ENCODE data around the gene PIM2.

PIM2 gene

DNA sequence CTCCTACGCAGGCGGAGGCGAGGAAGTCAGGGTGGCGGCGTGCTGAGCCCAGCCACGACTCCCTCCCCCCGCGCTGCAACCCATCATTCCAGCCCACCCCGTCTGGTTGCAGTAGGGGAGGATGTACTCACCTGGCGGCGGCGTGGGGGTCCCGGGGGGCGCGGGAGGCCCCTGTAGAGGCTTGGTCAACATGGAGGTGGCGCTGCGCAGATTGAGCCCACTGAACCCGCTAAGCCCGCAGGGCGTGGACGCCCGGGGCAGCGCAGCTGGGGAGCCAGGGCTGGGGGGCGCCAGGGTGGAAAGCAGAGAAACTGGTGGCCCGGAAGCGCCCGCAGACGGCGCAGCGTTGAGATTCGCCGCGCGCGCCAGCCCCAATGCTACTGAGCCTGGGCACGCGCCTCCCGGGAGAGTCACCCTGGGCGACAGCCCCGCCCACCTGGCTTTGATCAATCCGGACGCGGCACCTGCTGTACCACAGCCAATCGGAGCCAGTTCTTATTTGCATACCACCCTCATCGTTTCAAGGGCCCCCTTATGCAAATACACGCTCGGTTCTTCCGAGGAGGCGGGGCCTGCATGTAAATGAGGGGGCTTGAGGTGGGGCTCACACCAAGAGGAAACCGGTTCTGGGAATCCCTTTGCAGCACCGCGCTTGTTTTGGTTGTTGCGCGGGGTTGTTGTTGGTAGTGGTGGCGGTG is at the start of gene PIM2:
Gene PIM2, minus strand, starts transcription at position 382 of the 698 bp plus-strand sequence. Its CDS starts 190 bp downstream, at position 192.
- DNase-seq: peak; percentile 97

DNA sequence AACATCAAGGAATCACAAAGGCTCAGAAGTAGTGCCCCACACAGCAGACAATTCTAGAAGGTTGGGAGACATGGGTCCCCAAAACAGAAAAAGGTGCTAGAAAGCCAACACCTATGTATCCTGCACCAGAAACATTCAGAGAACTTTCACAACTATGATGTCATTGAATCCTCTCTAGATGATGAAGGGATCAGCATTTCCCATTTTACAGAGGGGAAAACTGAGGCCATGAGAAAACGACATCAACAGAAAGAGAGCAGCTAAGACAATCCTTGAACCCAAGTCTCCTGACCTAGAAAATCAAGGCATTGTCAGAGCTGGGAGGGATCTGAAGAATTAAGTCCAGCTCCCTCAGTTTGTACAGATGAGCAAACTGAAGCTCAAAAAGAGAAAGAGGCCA is 49.6 kb upstream of the PIM2 start:
- DNase-seq: no peak

DNA sequence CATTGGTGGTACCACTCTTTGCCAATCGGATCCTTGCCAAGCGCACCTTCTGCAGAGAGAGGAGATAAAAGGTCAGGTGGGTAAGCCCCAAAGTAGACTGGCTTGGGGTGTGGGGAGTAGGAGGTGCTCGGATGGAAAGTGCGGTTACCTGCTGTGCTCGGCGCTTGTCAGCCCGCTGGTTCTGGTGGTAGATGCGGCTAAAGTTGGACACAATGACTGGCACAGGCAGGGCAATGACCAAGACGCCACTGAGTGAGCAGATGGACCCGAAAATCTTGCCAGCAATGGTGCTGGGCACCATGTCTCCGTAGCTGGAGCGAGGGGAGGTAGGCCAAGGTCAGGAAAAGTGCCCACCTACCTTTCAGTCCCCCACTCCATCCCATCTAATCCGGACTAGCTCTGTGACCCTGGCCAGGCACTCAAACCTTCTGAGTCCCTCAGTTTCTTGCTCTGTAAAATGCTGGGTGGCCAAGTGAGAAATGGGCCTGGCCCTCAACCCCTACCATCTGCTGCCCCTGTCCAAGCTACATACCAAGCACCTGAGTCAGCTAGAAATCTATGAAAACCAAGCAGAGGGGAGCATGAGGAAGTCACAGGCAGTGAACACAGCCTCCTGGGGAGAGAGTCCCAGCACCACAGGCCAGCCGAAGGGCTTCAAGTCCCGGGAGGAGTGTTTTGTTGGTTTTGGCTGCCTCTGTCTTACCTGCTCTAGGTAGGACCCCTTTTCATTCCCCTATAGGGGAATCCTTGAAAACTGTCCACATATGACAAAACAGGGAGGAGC is 48.2 kb upstream of the PIM2 start:
- DNase-seq: no peak

DNA sequence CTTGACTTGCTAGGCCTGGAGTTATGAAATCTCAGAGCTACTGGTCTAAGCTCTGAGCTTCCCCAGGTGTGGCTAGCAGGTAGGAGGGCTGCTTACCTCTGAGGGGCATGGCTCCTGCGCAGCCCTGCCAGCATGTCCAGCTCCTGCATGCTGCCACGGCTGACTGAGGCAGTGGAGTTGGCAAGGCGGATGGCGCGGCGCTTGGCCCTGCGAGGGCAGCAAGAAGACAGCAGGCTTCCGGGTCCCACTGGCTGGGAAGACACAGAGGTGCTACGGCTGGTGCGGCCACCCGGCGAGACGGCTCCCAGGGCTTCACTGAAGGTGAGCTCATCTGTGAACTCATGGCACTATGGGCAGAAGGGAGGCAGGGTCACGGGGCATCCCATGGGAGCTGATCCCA is 47.1 kb upstream of the PIM2 start:
- no peak for DNase-seq

DNA sequence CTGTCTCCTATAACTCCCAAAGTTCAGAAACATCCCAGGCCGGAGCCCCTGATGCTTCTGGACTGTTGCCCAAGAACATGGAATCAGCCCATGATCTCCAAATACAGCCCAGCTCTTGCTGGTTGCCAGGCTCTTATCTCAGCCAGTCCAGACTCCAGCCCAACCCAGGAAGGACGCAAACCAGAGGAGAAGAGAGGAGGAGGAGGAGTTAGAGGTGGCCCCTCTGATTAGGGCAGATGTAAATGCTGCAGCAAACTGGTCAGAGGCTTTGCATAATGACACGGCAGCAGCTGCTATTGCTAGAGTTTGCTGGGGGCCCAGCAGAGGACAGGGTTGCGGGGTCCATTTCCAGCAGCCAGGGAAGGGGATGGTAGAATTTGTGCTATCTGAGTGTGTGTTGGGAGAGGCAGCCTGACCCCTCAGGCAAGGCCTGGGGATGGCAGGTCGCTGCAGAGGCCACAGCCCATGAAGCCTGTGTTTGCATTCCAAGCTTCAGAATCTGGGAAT is 42.8 kb upstream of the PIM2 start:
- peak; percentile 92 for DNase-seq

DNA sequence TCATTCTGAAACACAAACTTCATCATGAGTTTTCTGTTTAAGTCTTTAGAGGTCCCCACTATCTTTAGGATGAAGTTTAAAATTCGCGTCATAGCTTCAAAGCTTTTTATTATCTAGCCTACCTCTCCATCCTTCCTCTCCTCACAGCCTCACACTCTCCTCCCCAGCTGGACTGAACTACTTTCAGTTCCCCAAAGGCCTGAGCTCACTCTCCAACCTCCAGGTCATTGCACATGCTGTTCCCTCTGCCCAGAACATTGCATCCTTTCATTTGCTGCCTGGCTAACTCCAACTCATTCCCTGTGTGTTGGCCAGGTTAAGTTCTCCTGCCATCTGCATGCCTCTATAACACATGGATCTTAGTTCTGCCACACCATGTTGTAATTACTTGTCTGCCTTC is 41.5 kb upstream of the PIM2 start:
- peak; percentile 6 for DNase-seq

DNA sequence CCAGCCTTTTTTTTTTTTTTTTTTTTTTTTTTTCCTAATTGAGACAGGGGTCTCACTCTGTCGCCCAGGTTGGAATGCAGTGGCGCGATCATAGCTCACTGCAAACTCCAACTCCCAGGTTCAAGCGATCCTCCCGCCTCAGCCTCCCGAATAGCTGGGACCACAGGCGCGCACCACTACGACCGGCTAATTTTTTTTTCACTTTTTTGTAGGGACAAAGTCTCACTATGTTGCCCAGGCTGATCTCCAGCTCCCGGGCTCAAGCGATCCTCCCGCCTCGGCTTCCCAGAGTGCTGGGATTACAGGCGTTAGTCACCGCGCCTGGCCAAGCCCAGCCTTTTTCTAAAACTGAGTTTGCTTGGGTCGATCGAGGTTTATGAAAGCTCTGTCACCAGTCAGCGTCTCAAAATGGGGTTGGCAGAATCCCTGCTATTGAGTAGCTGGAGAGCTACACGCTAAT is 39.8 kb upstream of the PIM2 start:
- peak; percentile 57 for DNase-seq

DNA sequence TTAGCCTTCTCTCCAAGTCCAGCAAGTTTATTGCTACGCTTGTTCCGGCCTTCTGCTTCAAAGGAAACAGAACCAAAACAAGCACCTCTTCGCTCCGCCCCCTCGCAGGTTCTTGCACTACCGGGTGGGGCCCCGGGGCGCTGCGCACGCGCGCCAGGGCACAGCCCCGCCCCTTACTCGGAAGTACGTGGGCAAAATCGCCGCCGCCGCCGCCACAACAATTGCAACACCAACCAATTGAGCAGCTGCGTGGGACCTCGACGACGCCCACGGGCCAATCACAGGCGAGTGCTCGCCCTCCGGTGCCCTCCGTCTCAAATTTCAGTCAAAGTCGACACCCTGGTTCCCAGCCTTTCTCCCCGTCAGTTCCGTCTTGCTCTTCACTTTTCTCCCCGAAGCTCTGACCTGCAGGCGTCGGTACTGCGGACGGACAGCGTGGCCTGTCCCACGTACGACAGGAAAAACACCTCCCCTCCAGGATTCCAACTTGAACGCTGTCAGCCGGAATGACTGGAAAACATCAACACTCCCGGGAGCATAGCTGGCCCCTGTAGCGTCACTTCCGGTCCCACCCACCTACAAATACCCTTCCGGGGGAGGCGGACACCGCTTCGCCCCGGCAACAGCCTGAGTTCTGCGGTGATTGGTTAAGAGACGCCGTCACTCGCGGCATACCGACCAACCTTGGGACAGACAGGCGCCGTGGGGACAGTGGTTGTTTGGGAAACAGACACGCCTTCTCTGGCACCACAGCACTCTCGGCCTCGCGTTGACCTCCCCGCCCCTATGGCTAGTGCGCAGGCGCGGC is 39.2 kb upstream of the PIM2 start:
- DNase-seq: peak; percentile 97

DNA sequence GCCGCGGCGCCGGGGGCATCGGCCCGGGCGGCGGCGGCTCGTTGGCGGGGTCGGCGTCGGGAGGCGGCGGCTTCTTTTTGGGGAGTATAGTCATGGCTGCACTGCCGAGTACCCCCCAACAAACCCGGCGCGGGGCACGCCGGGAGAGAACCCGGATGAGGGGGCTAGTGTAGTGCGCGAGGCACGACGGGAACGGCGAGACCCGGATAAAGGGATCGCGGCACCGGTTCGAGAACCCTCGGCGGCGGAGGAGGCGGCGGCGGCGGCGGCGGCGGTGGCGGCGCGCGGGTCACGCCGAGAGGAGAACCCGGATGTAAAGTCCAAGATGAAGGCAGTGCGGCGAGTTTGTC is 38.6 kb upstream of the PIM2 start, which contains the start of gene OTUD5:
Gene OTUD5, minus strand, starts transcription at position 131 of the 350 bp plus-strand sequence. Its CDS starts 37 bp downstream, at position 94.
- peak; percentile 86 for DNase-seq

DNA sequence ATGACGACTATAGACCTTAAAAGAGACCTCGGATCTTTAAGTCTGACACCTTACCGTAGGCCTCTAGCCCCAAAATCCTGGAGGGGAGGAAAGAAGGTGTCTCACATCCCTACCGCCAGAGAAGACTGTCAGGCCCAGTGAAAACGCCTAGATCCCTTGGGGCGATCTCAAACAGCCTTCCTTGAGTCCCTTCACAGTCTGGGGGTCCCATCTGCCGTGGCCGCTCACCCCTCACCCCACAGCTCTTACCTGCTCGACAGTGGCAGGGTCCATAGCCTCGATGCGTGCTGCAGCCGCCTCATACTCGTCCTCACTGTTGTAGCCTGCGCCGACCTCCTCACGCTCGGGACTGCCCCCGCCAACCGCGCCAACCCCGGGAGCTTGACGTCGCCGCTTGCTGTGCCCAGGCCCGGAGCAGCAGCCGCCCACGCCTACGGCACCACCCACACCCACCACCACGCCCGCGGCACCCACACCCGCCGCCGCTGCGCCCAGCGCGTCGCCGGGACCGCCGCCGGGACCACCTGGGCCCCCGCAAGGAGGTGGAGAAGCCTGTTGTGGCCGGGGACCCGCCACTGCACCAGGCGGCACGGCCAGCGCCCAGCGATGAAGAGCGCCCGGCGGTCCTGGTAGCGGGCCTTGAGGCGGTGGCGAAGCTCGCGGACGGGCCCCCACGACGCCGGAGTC is 38.0 kb upstream of the PIM2 start:
- DNase-seq: peak; percentile 24

DNA sequence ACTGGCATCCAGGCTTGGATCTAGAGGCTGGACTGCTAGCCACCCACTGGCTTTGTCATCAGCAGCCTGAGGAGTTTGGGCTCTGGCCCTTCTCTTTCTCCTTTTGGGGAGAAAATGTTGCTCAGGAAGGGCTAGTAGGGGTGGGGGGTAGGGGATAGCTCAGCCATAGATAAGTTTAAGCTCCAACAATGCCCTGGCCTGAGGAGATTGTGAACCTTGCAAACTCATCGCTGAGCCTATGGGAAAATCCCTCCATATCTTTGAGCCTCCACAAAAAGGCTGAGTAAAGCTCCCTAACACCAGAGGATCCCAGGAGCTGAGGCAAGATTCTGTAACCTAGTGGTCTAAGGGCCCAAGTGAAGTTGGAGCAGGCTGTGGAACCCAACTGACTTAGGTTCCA is 29.8 kb upstream of the PIM2 start:
- no peak for DNase-seq

DNA sequence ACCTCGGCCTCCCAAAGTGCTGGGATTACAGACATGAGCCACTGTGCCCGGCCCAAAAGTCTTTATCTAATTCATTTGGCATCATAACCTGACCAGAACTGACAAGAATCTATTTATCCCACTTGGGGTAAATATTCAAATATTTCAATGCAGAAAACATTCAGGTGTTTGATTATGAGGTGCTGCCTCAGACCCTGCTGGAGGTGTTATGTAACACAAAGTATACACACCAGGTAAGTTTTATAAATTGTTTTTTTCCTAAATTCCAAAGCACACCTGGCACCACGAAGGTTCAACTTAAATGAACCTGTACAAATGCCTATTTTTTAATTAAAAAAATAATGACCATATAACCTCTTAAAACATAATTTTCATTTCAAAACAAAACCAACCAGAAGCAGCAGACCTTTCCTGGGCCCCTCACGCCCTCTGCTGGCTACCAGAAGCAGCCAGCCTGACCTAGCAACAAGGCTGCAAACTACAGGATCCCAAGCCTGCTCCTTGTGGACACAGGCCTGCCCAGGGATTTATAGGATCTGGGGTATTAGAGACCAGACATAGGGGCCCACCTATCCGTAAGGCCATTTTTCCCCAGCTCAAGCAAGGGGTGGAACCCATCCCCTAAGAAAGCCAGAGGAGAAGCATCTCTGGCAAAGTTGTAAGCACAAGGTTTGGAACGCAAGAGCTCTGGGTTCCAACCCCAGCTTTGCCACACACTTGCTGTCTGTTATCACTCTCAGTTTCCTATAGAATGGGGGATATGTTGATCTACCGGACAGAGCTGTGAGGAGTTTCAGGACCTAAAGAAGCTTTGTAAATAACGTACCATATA is 26.9 kb upstream of the PIM2 start:
- DNase-seq: peak; percentile 68

DNA sequence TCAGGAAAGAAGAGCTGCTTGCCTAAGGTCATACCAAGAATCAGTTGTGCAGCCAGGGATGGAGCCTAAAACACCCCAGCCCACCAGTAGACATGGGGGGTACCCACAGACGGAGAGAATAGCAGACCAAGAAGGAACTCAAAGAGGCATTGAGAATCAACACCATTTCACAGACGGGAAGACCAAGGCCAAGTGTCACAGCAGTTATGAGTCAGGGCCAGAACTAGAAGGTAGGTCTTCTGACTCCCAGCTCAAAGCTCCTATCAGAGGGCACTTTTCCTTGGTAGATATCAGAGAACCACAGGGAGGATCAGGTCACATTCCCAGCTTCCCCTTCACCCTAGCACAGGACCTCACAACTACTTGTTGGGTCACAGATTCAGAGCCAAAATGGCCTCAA is 24.1 kb upstream of the PIM2 start:
- peak; percentile 40 for DNase-seq

DNA sequence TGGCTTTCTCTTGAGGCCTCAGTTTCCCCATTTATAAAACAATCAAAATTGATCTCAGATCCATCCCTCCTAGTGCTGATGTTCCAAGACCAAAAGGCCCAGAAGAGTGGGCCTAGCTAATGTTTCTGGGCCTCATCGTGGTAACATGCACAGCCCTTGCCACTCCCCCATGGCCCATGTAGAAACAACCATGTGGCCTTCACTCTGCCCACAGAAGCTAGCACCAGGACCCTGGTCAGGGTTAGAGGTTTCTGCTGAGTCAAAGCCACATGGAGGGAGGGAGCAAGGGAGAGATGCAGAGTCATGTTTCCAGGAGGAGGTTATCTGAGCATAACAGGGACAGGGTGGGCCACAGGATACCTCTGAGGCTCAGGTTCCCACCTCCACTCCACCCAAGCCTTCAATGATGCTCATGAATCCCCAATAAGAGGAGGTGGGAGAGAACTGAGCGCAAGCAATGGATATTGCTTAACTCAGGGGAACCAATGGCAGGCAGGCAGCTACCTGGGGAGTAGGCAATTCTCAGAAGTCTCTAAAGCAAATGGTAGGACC is 21.7 kb upstream of the PIM2 start:
- peak; percentile 92 for DNase-seq

DNA sequence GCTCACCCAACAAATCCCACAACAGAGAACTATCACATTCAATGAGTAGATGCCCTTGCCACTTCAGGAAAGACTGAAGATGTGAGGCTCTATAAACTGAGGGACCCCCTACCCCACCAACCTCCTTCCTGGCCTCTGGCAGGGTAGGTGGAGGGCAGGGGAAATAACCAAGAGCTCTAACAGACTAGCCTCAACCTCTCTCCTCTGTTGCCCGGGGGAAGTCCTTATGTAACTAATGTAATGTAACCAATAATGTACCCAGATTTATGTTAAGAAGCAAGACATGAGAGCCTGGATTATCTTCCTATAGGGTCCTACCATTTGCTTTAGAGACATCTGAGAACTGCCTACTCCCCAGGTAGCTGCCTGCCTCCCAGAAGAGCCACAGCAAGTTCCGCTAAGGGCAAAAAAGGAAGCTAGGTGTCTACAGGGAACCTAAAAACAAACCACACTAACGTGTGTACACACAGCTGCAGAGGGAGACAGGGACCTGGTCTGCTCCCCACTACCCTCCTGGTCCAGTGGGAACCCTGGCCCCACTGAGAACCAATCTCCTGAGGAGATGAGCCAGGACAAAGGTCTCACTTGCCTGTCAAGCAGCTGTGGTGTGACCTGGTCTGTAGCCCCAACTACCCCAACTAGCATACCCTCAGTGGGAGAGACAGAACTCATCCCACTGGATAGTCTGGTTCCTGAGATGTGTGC is 20.9 kb upstream of the PIM2 start:
- DNase-seq: peak; percentile 32

DNA sequence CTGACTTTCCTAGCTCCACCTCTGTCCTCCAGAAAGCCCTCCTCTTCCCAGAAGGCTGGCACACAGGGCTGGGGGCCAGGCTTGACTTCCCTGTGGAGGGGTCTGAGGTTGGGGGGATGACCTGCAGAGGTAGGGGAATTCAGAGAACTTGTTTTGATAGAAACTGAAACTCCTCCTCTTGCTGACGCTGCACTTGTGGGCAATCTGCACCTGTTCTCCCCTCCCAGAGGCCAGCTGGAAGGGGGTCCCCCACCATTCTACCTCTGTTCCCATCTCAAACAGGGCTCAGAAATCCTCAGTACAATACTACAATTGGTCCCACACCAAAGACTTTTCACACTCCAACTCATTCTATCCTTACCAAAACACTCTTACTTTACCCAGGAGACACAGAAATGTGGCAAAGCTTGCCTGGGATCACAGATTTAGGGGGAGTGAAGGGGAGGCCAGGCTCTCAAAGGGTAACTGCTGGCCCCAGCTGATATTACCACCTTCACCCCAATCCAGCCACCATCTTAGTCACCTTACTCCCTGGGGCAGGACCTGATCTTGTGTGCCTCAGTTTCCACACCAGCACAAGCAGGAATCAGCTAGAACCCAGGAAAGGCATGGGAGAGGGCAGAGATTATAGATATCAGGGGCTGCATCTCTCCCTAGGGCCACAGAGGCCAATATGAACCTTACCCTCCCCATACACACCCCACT is 20.0 kb upstream of the PIM2 start:
- peak; percentile 58 for DNase-seq

DNA sequence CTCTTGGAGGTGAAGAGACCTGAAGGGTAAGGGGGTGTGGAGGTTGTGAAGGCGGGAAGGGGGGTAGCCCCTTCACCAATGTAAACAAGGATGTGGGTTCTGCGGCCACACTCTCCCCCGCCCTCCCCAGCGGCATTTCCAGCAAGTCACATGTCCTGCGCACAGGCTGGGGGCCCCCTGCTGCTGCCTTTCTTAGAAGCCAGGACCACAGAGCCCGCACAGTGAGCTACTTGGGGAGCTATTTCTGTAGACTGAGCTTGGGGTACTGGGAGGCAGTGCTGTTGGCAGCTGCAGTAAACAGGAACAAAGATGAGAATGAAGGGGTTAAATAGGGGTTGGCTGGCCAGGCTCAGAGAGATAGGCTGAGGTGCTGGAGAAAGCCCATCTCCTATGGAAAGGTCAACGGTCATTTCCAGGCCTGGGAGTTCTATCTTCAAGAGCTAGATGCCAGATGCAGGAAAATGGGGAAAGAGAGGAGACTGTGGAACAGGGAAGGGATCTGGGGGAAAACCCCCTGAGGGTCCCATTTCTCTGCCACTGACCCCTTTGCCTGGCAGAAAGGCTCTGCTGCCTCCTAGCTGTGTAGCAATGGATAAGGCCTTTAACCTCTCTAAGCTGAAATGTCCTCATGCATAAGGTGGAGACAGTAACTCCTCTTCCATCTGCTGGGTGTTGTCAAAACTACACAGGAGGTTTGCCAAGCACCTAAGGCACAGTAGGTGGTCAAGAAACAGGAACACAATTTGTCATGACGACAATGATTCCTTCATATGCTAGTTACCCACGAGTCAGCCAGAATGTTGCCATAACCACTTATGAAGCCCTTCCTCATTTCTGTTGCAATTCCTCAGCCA is 18.5 kb upstream of the PIM2 start:
- DNase-seq: peak; percentile 94

DNA sequence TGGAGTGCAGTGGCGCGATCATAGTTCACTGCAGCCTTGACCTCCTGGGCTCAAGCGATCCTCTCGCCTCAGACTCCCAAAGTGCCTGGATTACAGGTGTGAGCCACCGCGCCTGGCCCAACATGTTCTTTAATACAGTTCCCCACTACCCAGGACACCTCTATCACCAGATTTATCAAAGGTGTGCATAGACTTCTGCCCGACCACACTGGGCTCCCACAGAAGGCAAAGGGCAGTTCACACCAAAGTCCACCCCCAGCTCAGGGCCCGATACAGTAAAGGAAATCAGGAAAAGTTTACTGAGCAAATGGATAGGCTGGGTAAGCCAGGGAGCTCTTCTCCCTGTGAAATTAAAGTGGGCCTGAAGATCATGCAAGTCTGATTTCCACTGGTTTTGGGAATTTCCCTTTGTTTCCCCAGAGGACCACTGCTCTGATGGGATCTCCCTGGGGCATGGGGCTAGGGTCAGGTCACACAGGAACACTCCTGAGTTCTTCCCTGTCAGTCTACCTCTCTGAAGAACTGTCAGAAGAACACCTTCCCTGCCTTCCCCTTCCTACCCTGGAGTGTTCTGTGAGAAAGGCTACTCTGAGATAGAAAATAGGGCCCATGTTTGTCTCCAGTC is 17.7 kb upstream of the PIM2 start:
- DNase-seq: no peak

DNA sequence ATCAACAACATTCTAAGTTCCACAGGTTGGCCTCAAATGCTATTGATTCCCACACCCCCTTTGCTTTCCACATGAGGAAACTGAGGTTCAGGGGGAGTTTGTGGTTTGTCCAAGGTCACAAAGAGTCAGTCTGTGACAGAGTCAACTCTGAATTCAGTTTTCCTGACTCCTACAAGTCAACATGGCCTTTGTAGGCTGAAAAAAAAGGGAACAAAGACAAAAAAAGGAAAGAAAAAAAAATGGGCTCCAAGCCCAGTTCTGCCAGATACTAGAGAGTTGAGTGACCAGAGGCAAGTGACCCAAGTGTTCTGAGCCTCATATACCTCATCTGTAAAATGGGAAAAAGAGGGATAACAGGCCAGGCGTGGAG is 16.5 kb upstream of the PIM2 start:
- peak; percentile 20 for DNase-seq
